GM12878 (cell line): Measurements from ENCODE around the gene CCDC14. TPM values are rescaled to one million over a fixed set of nuclear protein-coding genes. Genes with fewer than 3 reads are reported as not detected.

Source experiments
- ATAC-seq: fragments of 200-7000 bp; cut with Tn5 transposase; 3 replicates; pipeline ENCODE4 v1.9.1; 2020; ENCODE audit warnings: mild to moderate bottlenecking, moderate library complexity
- BruUV-seq: library from RNA; stranded (reverse); fragments of 400-500 nt; replicated peaks from 2 replicates; lab custom pipeline; 2021; lab: Mats Ljungman, UMichigan
- CTCF ChIA-PET: fragments of 300-600 bp; sonication (Branson Sonifier 250); formaldehyde crosslinking; extraction: SDS; loops from one replicate; lab custom pipeline; 2021; ENCODE audit warnings: inconsistent platforms; lab: Yijun Ruan, JAX
- POLR2A ChIA-PET: fragments of 350-600 bp; formaldehyde crosslinking; extraction: SDS; loops from one replicate; lab custom pipeline; 2021; ENCODE audit warnings: inconsistent platforms; lab: Charles Lee
- RAD21 ChIA-PET: fragments of 300-600 bp; sonication (Branson Sonifier 250); formaldehyde crosslinking; loops from one replicate; lab custom pipeline; 2023; ENCODE audit warnings: antibody characterized with exemption; ENCODE audit not compliant: unreplicated experiment; lab: Charles Lee
- SMC1A ChIA-PET: fragments of 300-600 bp; sonication (Branson Sonifier 250); formaldehyde crosslinking; loops from one replicate; lab custom pipeline; 2023; ENCODE audit not compliant: unreplicated experiment, uncharacterized antibody; lab: Charles Lee
- DNase-seq: peaks from one replicate; pipeline ENCODE4 v3.0.0-alpha.2; 2011; ENCODE audit warnings: low read depth, low spot score
- FAIRE-seq: peaks from 3 replicates; lab custom pipeline; 2011; peaks lifted over from hg19 to GRCh38; lab: Jason Lieb, UNC
- H2AFZ ChIP-seq: 2 replicates; pipeline ENCODE4 v1.6.0; 2011; ENCODE audit warnings: low read depth, low read length, control low read depth; ENCODE audit not compliant: control insufficient read depth
- H3K27ac ChIP-seq: 2 replicates; pipeline ENCODE4 v1.5.1; 2011; ENCODE audit warnings: control low read depth; ENCODE audit not compliant: control insufficient read depth, insufficient read depth
- H3K27me3 ChIP-seq, 2 experiments: replicated peaks in 1 of 2; 2 replicates each; pipeline versions ENCODE4 v1.6.0 to v1.6.1; 2011; ENCODE audit warnings: low read length in 1 of 2; ENCODE audit not compliant: control insufficient read depth in 2 of 2, insufficient read depth in 2 of 2
- H3K36me3 ChIP-seq, 2 experiments: 2 replicates each; pipeline ENCODE4 v1.5.1; 2011; ENCODE audit warnings: low read length in 1 of 2; ENCODE audit not compliant: control insufficient read depth in 2 of 2, insufficient read depth in 2 of 2
- H3K4me1 ChIP-seq: 2 replicates; pipeline ENCODE4 v1.6.1; 2011; ENCODE audit warnings: mild to moderate bottlenecking, low read length, moderate library complexity, mixed read lengths; ENCODE audit not compliant: control insufficient read depth, insufficient read depth
- H3K4me2 ChIP-seq: 2 replicates; pipeline ENCODE4 v1.6.0; 2011; ENCODE audit warnings: control low read depth; ENCODE audit not compliant: control insufficient read depth, insufficient read depth
- H3K4me3 ChIP-seq: fragments of 200-600 bp; sonication (generic); 2 replicates; pipeline ENCODE4 v1.5.1; 2016
- H3K79me2 ChIP-seq: 2 replicates; pipeline ENCODE4 v1.6.0; 2011; ENCODE audit warnings: low read length; ENCODE audit not compliant: control insufficient read depth, insufficient read depth
- H3K9ac ChIP-seq: 2 replicates; pipeline ENCODE4 v1.8.0; 2011; ENCODE audit warnings: low read length, control low read depth, mixed read lengths; ENCODE audit not compliant: control insufficient read depth, insufficient read depth
- H3K9me3 ChIP-seq: replicated peaks from 3 replicates; pipeline ENCODE4 v1.5.1; 2011; ENCODE audit warnings: mild to moderate bottlenecking, low read length; ENCODE audit not compliant: control insufficient read depth, insufficient read depth
- H4K20me1 ChIP-seq: 2 replicates; pipeline ENCODE4 v1.6.0; 2011; ENCODE audit not compliant: control insufficient read depth, insufficient read depth
- CEBPB ChIP-seq, 2 experiments: fragments of 150-350 bp in 1 of 2; IDR thresholded peaks; 2 replicates each; pipeline ENCODE4 v1.6.1; 2012 to 2014; ENCODE audit warnings: low read depth in 2 of 2, low read length in 2 of 2, borderline replicate concordance in 1 of 2, inconsistent platforms in 1 of 2
- CHD4 ChIP-seq: fragments of 200-600 bp; sonication (generic); IDR thresholded peaks from 2 replicates; pipeline ENCODE4 v1.6.1; 2016; ENCODE audit warnings: mild to moderate bottlenecking
- CREB1 ChIP-seq: IDR thresholded peaks from 2 replicates; pipeline ENCODE4 v1.6.1; 2012; ENCODE audit warnings: low read depth, mild to moderate bottlenecking, inconsistent platforms
- CREM ChIP-seq: IDR thresholded peaks from 2 replicates; pipeline ENCODE4 v1.6.1; 2014; ENCODE audit warnings: antibody characterized with exemption, low read depth
- EP300 ChIP-seq, 2 experiments: fragments of 150-350 bp in 1 of 2; IDR thresholded peaks; 2 replicates each; pipeline ENCODE4 v1.6.1; 2011 to 2012; ENCODE audit warnings: low read depth in 2 of 2, low read length in 2 of 2, borderline replicate concordance in 1 of 2, improper control_type of control experiment in 1 of 2, inconsistent platforms in 1 of 2; ENCODE audit not compliant: control insufficient read depth in 1 of 2
- ESRRA ChIP-seq: IDR thresholded peaks from 2 replicates; pipeline ENCODE4 v1.6.1; 2012; ENCODE audit warnings: mild to moderate bottlenecking, low read length, improper control_type of control experiment
- EZH2 ChIP-seq: IDR thresholded peaks from 2 replicates; pipeline ENCODE4 v1.6.1; 2012; ENCODE audit warnings: low read depth, mild to moderate bottlenecking, control low read depth, inconsistent platforms, low read length, borderline replicate concordance; ENCODE audit not compliant: control insufficient read depth
- HDAC2 ChIP-seq: fragments of 200-600 bp; sonication (generic); IDR thresholded peaks from 2 replicates; pipeline ENCODE4 v1.6.1; 2017
- NFXL1 ChIP-seq: fragments of 450-650 bp; IDR thresholded peaks from 2 replicates; pipeline ENCODE4 v1.6.1; 2017; ENCODE audit warnings: antibody characterized with exemption, mild to moderate bottlenecking, borderline replicate concordance
- NR2C1 ChIP-seq: fragments of 450-650 bp; IDR thresholded peaks from 2 replicates; pipeline ENCODE4 v1.6.1; 2017; ENCODE audit warnings: antibody characterized with exemption, mild to moderate bottlenecking, moderate library complexity
- PAX8 ChIP-seq: fragments of 450-650 bp; IDR thresholded peaks from 2 replicates; pipeline ENCODE4 v1.6.1; 2017; ENCODE audit warnings: mild to moderate bottlenecking, moderate library complexity
- RELA ChIP-seq: fragments of 450-650 bp; IDR thresholded peaks from 2 replicates; pipeline ENCODE4 v1.8.0; 2014; ENCODE audit warnings: borderline replicate concordance; ENCODE audit not compliant: partially characterized antibody
- TAF1 ChIP-seq: IDR thresholded peaks from 2 replicates; pipeline ENCODE4 v1.6.1; 2011; ENCODE audit warnings: mild to moderate bottlenecking, low read depth, low read length, borderline replicate concordance
- TCF12 ChIP-seq: IDR thresholded peaks from 2 replicates; pipeline ENCODE4 v1.6.1; 2011; ENCODE audit warnings: low read depth, mild to moderate bottlenecking, low read length
- TCF7 ChIP-seq: IDR thresholded peaks from 2 replicates; pipeline ENCODE4 v1.6.1; 2014; ENCODE audit warnings: antibody characterized with exemption, borderline replicate concordance
- ZBED1 ChIP-seq: IDR thresholded peaks from 2 replicates; pipeline ENCODE4 v1.6.1; 2016; ENCODE audit warnings: borderline replicate concordance
- ZNF217 ChIP-seq: fragments of 450-650 bp; IDR thresholded peaks from 2 replicates; pipeline ENCODE4 v1.6.1; 2017; ENCODE audit warnings: antibody characterized with exemption, mild to moderate bottlenecking
- ZNF274 ChIP-seq: IDR thresholded peaks from one replicate; pipeline ENCODE4 v1.8.0; 2011; ENCODE audit not compliant: insufficient read length, insufficient read depth
- WGBS: methylation state at CpG from one replicate; pipeline ENCODE4 v1.1.6; 2016; ENCODE audit warnings: low lambda C conversion rate; ENCODE audit not compliant: insufficient replicate concordance, insufficient coverage; ENCODE audit errors: missing lambda C conversion rate; 5-methylcytosine and 5-hydroxymethylcytosine counted together
- in situ Hi-C: fragments of 300-500 bp; cut with MboI; formaldehyde crosslinking; loops from 9 replicates; pipeline ENCODE4 v1.14.3; 2018; ENCODE audit warnings: mixed read lengths
- intact Hi-C: fragments of 100-400 bp; cut with micrococcal nuclease; formaldehyde crosslinking; loops from one replicate; pipeline ENCODE4 v1.14.2; 2022; ENCODE audit not compliant: unreplicated experiment
- polyA plus RNA-seq, 11 experiments: library from polyadenylated mRNA; depleted of rRNA in 4 of 11; unstranded in 6 of 11; stranded (reverse) in 5 of 11; fragments of >200 nt; fragmentation: Nextera tagmentation in 4 of 11; fragmentation: Illumina TruSeq in 1 of 11; extraction: Ambion mirVana in 4 of 11; extraction: Trizol in 1 of 11; gene quantifications; 1 replicate in 1 of 11; 2 replicates in 10 of 11; pipeline versions ENCODE4 v1.2.1 to v1.2.3, GENCODE V29; 2011 to 2016; ENCODE audit warnings: inconsistent platforms in 2 of 11, missing spikeins in 2 of 11, low read depth in 1 of 11
- total RNA-seq, 4 experiments: library from RNA; depleted of rRNA in 3 of 4; stranded (reverse); fragments of >200 nt in 3 of 4; fragmentation: Illumina TruSeq in 1 of 4; extraction: Trizol in 1 of 4; gene quantifications; 2 replicates each; pipeline versions ENCODE4 v1.2.1 to v1.2.3, GENCODE V29; 2013 to 2021
- TF ChIP-seq, protein P1 (sequence below): fragments of 450-650 bp; IDR thresholded peaks from 2 replicates; pipeline ENCODE4 v1.6.1; 2017; ENCODE audit warnings: mild to moderate bottlenecking

The CCDC14 gene
- total and polyA plus RNA-seq, 10 of the 15 experiments (the other 5 are each of a cell fraction or from before 2014, with no cell fraction given) = 15.9 to 104 (median 43.0) TPM

DNA sequence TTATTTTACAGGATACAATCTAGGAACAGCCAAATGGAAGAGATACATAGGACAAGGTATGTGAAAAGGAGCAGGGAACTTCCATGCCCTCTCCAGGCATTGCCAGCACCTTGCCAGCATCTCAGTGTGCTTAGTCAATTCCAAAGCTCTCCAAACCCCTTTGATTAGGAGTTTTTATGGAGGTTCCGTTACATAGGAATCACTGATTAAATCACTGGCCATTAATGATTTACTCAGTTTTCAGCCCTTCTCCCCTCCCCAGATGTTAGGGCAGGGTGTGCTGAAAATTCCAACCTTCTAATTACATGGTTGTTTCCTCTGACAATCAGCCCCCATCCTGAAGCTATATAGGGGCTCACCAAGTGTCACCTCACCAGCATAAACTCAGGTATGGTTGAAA lies 88.4 kb downstream of the CCDC14 start:
- ATAC-seq (no peak), FAIRE-seq (no peak), DNase-seq (no peak)
- POLR2A ChIA-PET = no interaction called here
- Histone ChIP-seq H3K27ac (no peak overlapping the region), H2AFZ (no peak overlapping the region), H3K36me3 (no peaks in the 10 kb centered on the region), H3K4me1 (no peaks in the 10 kb centered on the region), H3K4me2 (no peak overlapping the region), H3K9me3 (no peaks in the 10 kb centered on the region), H3K79me2 (no peaks in the 10 kb centered on the region), H4K20me1 (no peaks in the 10 kb centered on the region), H3K4me3 (no peak overlapping the region), H3K9ac (no peak overlapping the region), H3K27me3 (no peaks in the 10 kb centered on the region)
- in situ Hi-C loops (no loop called here), intact Hi-C loops (loop anchor here (10.0 kb wide), 1 partner anchor 212 kb away; no protein-coding TSS in a partner anchor)
- SMC1A ChIA-PET = no interaction called here
- RAD21 ChIA-PET = no interaction called here
- no TSS peak for BruUV-seq
- TF ChIP-seq TCF12 = no peak
- no peak for TF ChIP-seq NR2C1
- TF ChIP-seq CREB1 = no peak
- TF ChIP-seq NFXL1 = no peak
- no peak for TF ChIP-seq PAX8
- TF ChIP-seq CEBPB (IDR thresholded peaks at IDR 0.05; ENCODE audit: borderline replicate concordance in 1 of 2, low read depth in 2 of 2, low read length in 2 of 2) = no peak
- 100% methylated on average over 1 of the region's 1 CpG for WGBS
- CTCF ChIA-PET = no interaction called here

DNA sequence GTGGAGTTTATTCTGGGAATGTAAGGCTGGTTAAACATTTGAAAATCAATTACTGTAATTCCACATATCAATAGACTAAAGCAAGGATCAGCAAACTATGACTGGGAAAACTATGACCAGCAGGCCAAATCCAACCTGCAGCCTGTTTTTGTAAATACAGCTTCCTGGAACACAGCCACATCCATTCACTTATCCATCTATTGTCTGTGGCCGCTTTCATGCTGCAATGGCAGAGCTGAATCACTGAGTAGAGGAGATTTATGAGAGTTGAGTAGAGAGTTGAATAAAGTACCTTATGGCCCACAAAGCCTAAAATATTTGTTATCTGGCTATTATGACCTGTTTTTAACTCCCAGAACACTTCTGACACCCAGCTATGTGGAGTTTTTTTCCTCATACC lies 89.1 kb downstream of the CCDC14 start:
- Histone ChIP-seq H3K27ac (no peak overlapping the region), H3K79me2 (no peaks in the 10 kb centered on the region), H3K4me2 (no peak overlapping the region), H3K9me3 (no peaks in the 10 kb centered on the region), H4K20me1 (no peaks in the 10 kb centered on the region), H3K27me3 (no peaks in the 10 kb centered on the region), H2AFZ (no peak overlapping the region), H3K36me3 (no peaks in the 10 kb centered on the region), H3K9ac (no peak overlapping the region), H3K4me1 (no peaks in the 10 kb centered on the region), H3K4me3 (no peak overlapping the region)
- in situ Hi-C loops (no loop called here), intact Hi-C loops (loop anchor here (10.0 kb wide), 1 partner anchor 213 kb away; no protein-coding TSS in a partner anchor)
- DNase-seq (no peak), ATAC-seq (no peak), FAIRE-seq (no peak)
- ChIA-PET RAD21 (no interaction called here), SMC1A (interaction anchor here (0.5 kb wide), 1 partner anchor 72 kb away, joined by 3 read pairs; no protein-coding TSS in a partner anchor), POLR2A (no interaction called here), CTCF (no interaction called here)
- no TSS peak for BruUV-seq
- 95% methylated on average over 1 of the region's 1 CpG for WGBS
- TF ChIP-seq HDAC2 = no peak
- TF ChIP-seq ZNF217 = no peak
- TF ChIP-seq TAF1 = no peak
- no peak for TF ChIP-seq RELA
- TF ChIP-seq EP300 (IDR thresholded peaks at IDR 0.05; ENCODE audit: borderline replicate concordance in 1 of 2, control insufficient read depth in 1 of 2, low read depth in 2 of 2, low read length in 2 of 2) = no peak
- TF ChIP-seq CHD4 = no peak
- TF ChIP-seq ZBED1 = no peak
- no peak for TF ChIP-seq CREM
- TF ChIP-seq ZNF274 = no peak
- no peak for TF ChIP-seq EZH2
- TF ChIP-seq TCF7 = no peak
- TF ChIP-seq ESRRA = no peak
- TF ChIP-seq, protein P1, sequence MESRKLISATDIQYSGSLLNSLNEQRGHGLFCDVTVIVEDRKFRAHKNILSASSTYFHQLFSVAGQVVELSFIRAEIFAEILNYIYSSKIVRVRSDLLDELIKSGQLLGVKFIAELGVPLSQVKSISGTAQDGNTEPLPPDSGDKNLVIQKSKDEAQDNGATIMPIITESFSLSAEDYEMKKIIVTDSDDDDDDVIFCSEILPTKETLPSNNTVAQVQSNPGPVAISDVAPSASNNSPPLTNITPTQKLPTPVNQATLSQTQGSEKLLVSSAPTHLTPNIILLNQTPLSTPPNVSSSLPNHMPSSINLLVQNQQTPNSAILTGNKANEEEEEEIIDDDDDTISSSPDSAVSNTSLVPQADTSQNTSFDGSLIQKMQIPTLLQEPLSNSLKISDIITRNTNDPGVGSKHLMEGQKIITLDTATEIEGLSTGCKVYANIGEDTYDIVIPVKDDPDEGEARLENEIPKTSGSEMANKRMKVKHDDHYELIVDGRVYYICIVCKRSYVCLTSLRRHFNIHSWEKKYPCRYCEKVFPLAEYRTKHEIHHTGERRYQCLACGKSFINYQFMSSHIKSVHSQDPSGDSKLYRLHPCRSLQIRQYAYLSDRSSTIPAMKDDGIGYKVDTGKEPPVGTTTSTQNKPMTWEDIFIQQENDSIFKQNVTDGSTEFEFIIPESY = no peak
